HepG2 (cell line): ENCODE data around the gene IKZF3. TPM values are rescaled to one million over a fixed set of nuclear protein-coding genes. Genes with fewer than 3 reads are reported as not detected.

Experiments used
- ATAC-seq: fragments of 200-7000 bp; cut with Tn5 transposase; 3 replicates; pipeline ENCODE4 v1.9.1; 2020; ENCODE audit warnings: mild to moderate bottlenecking, moderate library complexity
- BruUV-seq: library from RNA; stranded (reverse); fragments of 400-500 nt; replicated peaks from 2 replicates; lab custom pipeline; 2021; lab: Mats Ljungman, UMichigan
- CTCF ChIA-PET: fragments of 300-600 bp; formaldehyde crosslinking; extraction: SDS; loops from one replicate; lab custom pipeline; 2021; ENCODE audit warnings: low total read pairs, inconsistent platforms, low intra/inter-chr PET ratio; lab: Yijun Ruan, JAX
- POLR2A ChIA-PET: fragments of 350-600 bp; sonication (Branson Sonifier 250); formaldehyde crosslinking; loops from one replicate; lab custom pipeline; 2020; ENCODE audit warnings: antibody characterized with exemption, inconsistent platforms; lab: Yijun Ruan, JAX
- DNase-seq: peaks from one replicate; pipeline ENCODE4 v3.0.0-alpha.2; 2015; ENCODE audit warnings: low spot score
- FAIRE-seq: peaks from 3 replicates; lab custom pipeline; 2011; peaks lifted over from hg19 to GRCh38; lab: Jason Lieb, UNC
- H2AFZ ChIP-seq: one replicate; pipeline ENCODE4 v1.6.1; 2011; ENCODE audit warnings: low read length, inconsistent platforms
- H3K27ac ChIP-seq: fragments of 300-600 bp; 3 replicates; pipeline ENCODE4 v1.8.0; 2011; ENCODE audit warnings: mixed run types, mild to moderate bottlenecking, mixed read lengths, low read length, inconsistent platforms; ENCODE audit not compliant: insufficient read depth; ENCODE audit errors: extremely low read length
- H3K27me3 ChIP-seq, 2 experiments: fragments of 200-600 bp in 1 of 2; 2 replicates in 1 of 2; 3 replicates in 1 of 2; pipeline versions ENCODE4 v1.6.0 to v1.8.0; 2011; ENCODE audit warnings: low read length in 2 of 2, mild to moderate bottlenecking in 2 of 2, moderate library complexity in 2 of 2, inconsistent platforms in 1 of 2; ENCODE audit not compliant: insufficient read depth in 2 of 2, control insufficient read depth in 1 of 2
- H3K36me3 ChIP-seq, 2 experiments: fragments of 200-600 bp in 1 of 2; replicated peaks in 1 of 2; 2 replicates in 1 of 2; 3 replicates in 1 of 2; pipeline versions ENCODE4 v1.5.1 to v1.8.0; 2011; ENCODE audit warnings: low read length in 2 of 2, inconsistent platforms in 1 of 2; ENCODE audit not compliant: insufficient read depth in 2 of 2, control insufficient read depth in 1 of 2
- H3K4me1 ChIP-seq: 2 replicates; pipeline ENCODE4 v1.5.1; 2012; ENCODE audit warnings: low read length, inconsistent platforms; ENCODE audit not compliant: insufficient read depth
- H3K4me2 ChIP-seq: 2 replicates; pipeline ENCODE4 v1.6.0; 2011; ENCODE audit warnings: low read depth, low read length, inconsistent platforms
- H3K4me3 ChIP-seq, 3 experiments: fragments of 200-600 bp in 1 of 3; sonication (generic), shearing (Covaris generic) in 1 of 3; replicated peaks in 1 of 3; 2 replicates each; pipeline ENCODE4 v1.5.1; 2011 to 2016; ENCODE audit warnings: low read length in 3 of 3, inconsistent platforms in 2 of 3, low read depth in 2 of 3, mild to moderate bottlenecking in 2 of 3, control low read depth in 1 of 3, mixed read lengths in 1 of 3; ENCODE audit not compliant: insufficient read depth in 1 of 3
- H3K79me2 ChIP-seq: one replicate; pipeline ENCODE4 v1.6.1; 2011; ENCODE audit warnings: low read length, inconsistent platforms; ENCODE audit not compliant: insufficient read depth
- H3K9ac ChIP-seq: 2 replicates; pipeline ENCODE4 v1.6.0; 2011; ENCODE audit warnings: mild to moderate bottlenecking, low read depth, low read length, inconsistent platforms; ENCODE audit not compliant: insufficient read depth
- H3K9me3 ChIP-seq: 2 replicates; pipeline ENCODE4 v1.5.1; 2012; ENCODE audit warnings: mild to moderate bottlenecking, low read length
- H4K20me1 ChIP-seq: 2 replicates; pipeline ENCODE4 v1.6.0; 2011; ENCODE audit warnings: inconsistent platforms, mild to moderate bottlenecking, low read length, moderate library complexity; ENCODE audit not compliant: insufficient read depth
- BATF2 ChIP-seq: sonication (generic); formaldehyde crosslinking; IDR thresholded peaks from 2 replicates; pipeline ENCODE4 v1.8.0; 2022; ENCODE audit warnings: mild to moderate bottlenecking, missing genetic modification reagents, moderate library complexity
- MAX ChIP-seq: IDR thresholded peaks from 2 replicates; pipeline ENCODE4 v1.6.1; 2012; ENCODE audit warnings: inconsistent platforms
- XRCC5 ChIP-seq: fragments of 200-400 bp; formaldehyde crosslinking; optimal IDR thresholded peaks from 2 replicates; pipeline ENCODE3; 2017; ENCODE audit warnings: mild to moderate bottlenecking, low read length
- ZKSCAN5 ChIP-seq: sonication (generic); formaldehyde crosslinking; IDR thresholded peaks from 2 replicates; pipeline ENCODE4 v1.5.1; 2020; ENCODE audit warnings: mild to moderate bottlenecking, missing genetic modification reagents
- ZNF354B ChIP-seq: sonication (generic); formaldehyde crosslinking; IDR thresholded peaks from 2 replicates; pipeline ENCODE4 v1.8.0; 2022; ENCODE audit warnings: mild to moderate bottlenecking, missing genetic modification reagents
- ZNF839 ChIP-seq: sonication (generic); formaldehyde crosslinking; IDR thresholded peaks from 2 replicates; pipeline ENCODE4 v1.4.0; 2020; ENCODE audit warnings: missing genetic modification reagents, mild to moderate bottlenecking, borderline replicate concordance
- WGBS: methylation state at CpG from one replicate; pipeline ENCODE4 v1.1.6; 2017; ENCODE audit warnings: low lambda C conversion rate; 5-methylcytosine and 5-hydroxymethylcytosine counted together
- in situ Hi-C: cut with HindIII; loops from 2 replicates; pipeline ENCODE4 v1.10.0; 2017; ENCODE audit warnings: low pct_unique_long_range_greater_than_20kb; ENCODE audit not compliant: extremely low pct_ligation_motif_present
- intact Hi-C: fragments of 100-400 bp; cut with micrococcal nuclease; formaldehyde crosslinking; loops from one replicate; pipeline ENCODE4 v1.10.0; 2022; ENCODE audit not compliant: unreplicated experiment
- polyA plus RNA-seq, 8 experiments: library from polyadenylated mRNA; depleted of rRNA in 3 of 8; stranded (reverse) in 7 of 8; unstranded in 1 of 8; fragments of >200 nt; fragmentation: Illumina TruSeq in 4 of 8; extraction: Trizol in 4 of 8; gene quantifications; 2 replicates each; pipeline versions ENCODE4 v1.2.1 to v1.2.3, GENCODE V29; 2011 to 2016; ENCODE audit warnings: low read depth in 4 of 8, missing spikeins in 1 of 8, mixed read lengths in 1 of 8; ENCODE audit not compliant: insufficient read depth in 1 of 8
- total RNA-seq, 5 experiments: library from RNA; depleted of rRNA; stranded (reverse); fragments of >200 nt; fragmentation: Illumina TruSeq; extraction: Trizol; gene quantifications; 2 replicates each; pipeline ENCODE4 v1.2.3, GENCODE V29; 2016; ENCODE audit warnings: low read depth in 1 of 5

Gene IKZF3
- total and polyA plus RNA-seq, 2 of the 13 experiments (the other 11 are each of a cell fraction or from before 2014, with no cell fraction given): not detected

GRCh38 chr17:39757931-39758873, 105.9 kb downstream of the IKZF3 start:
- POLR2A ChIA-PET: no interaction called here
- H4K20me1 ChIP-seq: no peaks in the 10 kb centered on the region
- FAIRE-seq (no peak), ATAC-seq (no peak), DNase-seq (no peak)
- BruUV-seq: no TSS peak
- no peaks in the 10 kb centered on the region for H3K36me3 ChIP-seq
- no peaks in the 10 kb centered on the region for H3K9me3 ChIP-seq
- intact Hi-C loops (no loop called here), in situ Hi-C loops (no loop called here)
- TF ChIP-seq ZNF354B (CRISPR knock-in tag) (no peak), XRCC5 (no peak), ZNF839 (CRISPR knock-in tag) (no peak), ZKSCAN5 (no peak), BATF2 (CRISPR knock-in tag) (no peak), MAX (peak; percentile 82)
- no peak overlapping the region for H3K4me3 ChIP-seq
- CTCF ChIA-PET: no interaction called here
- no peak overlapping the region for H2AFZ ChIP-seq
- WGBS: 32% methylated on average over 12 of the region's 12 CpGs
- no peaks in the 10 kb centered on the region for H3K79me2 ChIP-seq
- H3K27me3 ChIP-seq: peaks cover 7 to 59% of the 10 kb centered on the region in 2 experiments
- no peak overlapping the region for H3K9ac ChIP-seq
- no peak overlapping the region for H3K4me2 ChIP-seq
- no peak overlapping the region for H3K27ac ChIP-seq
- H3K4me1 ChIP-seq: peaks cover 45% of the 10 kb centered on the region
